ENCODE data around the gene SKIC2. TPM values are rescaled to one million over a fixed set of nuclear protein-coding genes. Genes with fewer than 3 reads are reported as not detected.
A peak's percentile ranks its signal among the peaks of the same experiment; 100 is the strongest.

SKIC2 gene
- total RNA-seq, 4 donors from 2014 or later = 47.1 to 83.1 (median 48.2) TPM

DNA sequence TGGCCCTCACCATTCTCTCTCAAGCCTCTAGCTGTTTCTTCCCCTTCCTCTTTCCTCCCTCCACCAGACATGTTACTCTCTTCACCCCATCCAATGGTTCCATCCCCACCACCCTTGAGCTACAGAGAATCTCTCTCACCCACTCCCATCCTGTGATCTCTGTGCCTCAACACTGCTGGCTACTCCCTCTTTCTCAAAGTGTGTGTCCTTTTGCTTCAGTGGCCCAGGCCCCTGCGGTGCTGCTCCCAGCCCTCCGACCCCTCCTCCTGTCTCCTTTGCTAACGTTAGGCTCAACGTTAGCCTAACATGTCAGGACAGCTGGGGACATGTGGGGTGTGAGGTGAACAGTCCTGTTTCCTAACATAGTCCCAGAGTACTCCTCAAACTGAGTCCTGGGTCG is 6.1 kb upstream of the SKIC2 start:
- Histone ChIP-seq H3K36me3 (peaks cover 7 to 68% (median 21%) of the 10 kb centered on the region in 3 donors), H3K4me3 (no peak overlapping the region), H3K4me1 (peaks cover 0 to 22% (median 6%) of the 10 kb centered on the region in 4 donors), H3K9me3 (no peaks in the 10 kb centered on the region), H3K27me3 (no peaks in the 10 kb centered on the region), H3K27ac (peak overlapping the region in 1 of 4 donors; percentile 65)
- WGBS, 2 donors = 75 to 79% methylated on average over 5 of the region's 5 CpGs
- no peak for DNase-seq (ENCODE audit: low spot score in 2 of 2)
- TF ChIP-seq POLR2A (IDR thresholded peaks at IDR 0.05) = no peak
- no peak for TF ChIP-seq EP300 (IDR thresholded peaks at IDR 0.05)
- TF ChIP-seq, protein P1, sequence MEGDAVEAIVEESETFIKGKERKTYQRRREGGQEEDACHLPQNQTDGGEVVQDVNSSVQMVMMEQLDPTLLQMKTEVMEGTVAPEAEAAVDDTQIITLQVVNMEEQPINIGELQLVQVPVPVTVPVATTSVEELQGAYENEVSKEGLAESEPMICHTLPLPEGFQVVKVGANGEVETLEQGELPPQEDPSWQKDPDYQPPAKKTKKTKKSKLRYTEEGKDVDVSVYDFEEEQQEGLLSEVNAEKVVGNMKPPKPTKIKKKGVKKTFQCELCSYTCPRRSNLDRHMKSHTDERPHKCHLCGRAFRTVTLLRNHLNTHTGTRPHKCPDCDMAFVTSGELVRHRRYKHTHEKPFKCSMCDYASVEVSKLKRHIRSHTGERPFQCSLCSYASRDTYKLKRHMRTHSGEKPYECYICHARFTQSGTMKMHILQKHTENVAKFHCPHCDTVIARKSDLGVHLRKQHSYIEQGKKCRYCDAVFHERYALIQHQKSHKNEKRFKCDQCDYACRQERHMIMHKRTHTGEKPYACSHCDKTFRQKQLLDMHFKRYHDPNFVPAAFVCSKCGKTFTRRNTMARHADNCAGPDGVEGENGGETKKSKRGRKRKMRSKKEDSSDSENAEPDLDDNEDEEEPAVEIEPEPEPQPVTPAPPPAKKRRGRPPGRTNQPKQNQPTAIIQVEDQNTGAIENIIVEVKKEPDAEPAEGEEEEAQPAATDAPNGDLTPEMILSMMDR (IDR thresholded peaks at IDR 0.05) = no peak

DNA sequence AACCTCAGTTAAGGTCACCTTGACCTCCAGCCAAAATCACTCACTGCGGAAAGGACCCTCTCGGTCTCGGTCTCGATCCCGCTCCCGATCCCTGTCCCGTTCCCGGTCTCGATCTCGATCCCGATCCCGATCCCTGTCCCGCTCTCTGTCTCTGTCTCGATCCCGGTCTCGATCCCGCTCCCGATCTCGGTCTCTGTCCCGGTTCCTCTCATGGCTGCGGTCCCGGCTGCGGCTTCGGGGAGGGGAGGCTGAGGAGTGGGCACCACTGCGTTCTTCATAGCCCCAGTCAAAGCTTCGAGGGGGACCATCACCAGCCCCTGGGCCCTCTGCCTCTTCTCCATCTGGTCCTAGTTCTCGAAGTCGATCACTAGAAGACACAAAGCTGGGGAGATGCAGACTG is 4.5 kb upstream of the SKIC2 start:
- Histone ChIP-seq H3K4me1 (peaks cover 0 to 32% (median 15%) of the 10 kb centered on the region in 4 donors), H3K36me3 (peaks cover 7 to 68% (median 21%) of the 10 kb centered on the region in 3 donors), H3K27me3 (no peaks in the 10 kb centered on the region), H3K9me3 (no peaks in the 10 kb centered on the region), H3K4me3 (no peak overlapping the region), H3K27ac (no peak overlapping the region)
- TF ChIP-seq POLR2A (IDR thresholded peaks at IDR 0.05) = no peak
- TF ChIP-seq, protein P1 (IDR thresholded peaks at IDR 0.05) = no peak
- TF ChIP-seq EP300 (IDR thresholded peaks at IDR 0.05) = no peak
- 96 to 98% methylated on average over 28 of the region's 28 CpGs for WGBS, 2 donors
- no peak for DNase-seq (ENCODE audit: low spot score in 2 of 2)

DNA sequence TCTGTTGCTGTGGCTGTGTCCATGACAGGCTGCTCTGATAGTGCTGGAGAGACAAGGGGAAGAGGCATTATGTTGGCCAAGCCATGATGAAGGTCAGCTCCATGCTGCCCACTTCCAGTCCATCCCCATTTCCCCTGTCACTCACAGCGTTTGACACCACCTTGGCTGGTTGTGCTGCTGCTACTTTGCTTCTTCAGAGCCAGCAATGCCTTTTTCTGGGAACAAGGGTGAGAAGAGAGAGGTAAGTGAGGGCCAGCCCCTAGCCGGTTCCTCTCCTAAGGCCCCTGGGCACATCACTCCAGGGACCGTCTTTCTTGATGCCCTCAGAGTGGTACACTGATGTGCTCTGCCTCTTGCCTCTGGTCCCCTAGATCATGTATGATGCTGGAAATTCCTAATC is 2.2 kb upstream of the SKIC2 start:
- Histone ChIP-seq H3K4me1 (peaks cover 0 to 35% (median 19%) of the 10 kb centered on the region in 4 donors), H3K9me3 (no peaks in the 10 kb centered on the region), H3K27me3 (no peaks in the 10 kb centered on the region), H3K36me3 (peaks cover 7 to 73% (median 25%) of the 10 kb centered on the region in 3 donors), H3K27ac (no peak overlapping the region), H3K4me3 (no peak overlapping the region)
- no peak for DNase-seq (ENCODE audit: low spot score in 2 of 2)
- TF ChIP-seq, protein P1 (IDR thresholded peaks at IDR 0.05) = no peak
- no peak for TF ChIP-seq POLR2A (IDR thresholded peaks at IDR 0.05)
- no peak for TF ChIP-seq EP300 (IDR thresholded peaks at IDR 0.05)
- 93% methylated on average over 3 of the region's 3 CpGs for WGBS, 2 donors

- no peaks in the 10 kb centered on the region for H3K27me3 ChIP-seq
- peak overlapping the region; percentile 75 to 97 (median 86) for H3K4me3 ChIP-seq
- 9 to 11% methylated on average over 11 of the region's 11 CpGs for WGBS, 2 donors
- no peaks in the 10 kb centered on the region for H3K9me3 ChIP-seq
- peak overlapping the region; percentile 64 to 95 (median 90) for H3K27ac ChIP-seq
- no peak for DNase-seq (ENCODE audit: low spot score in 2 of 2)
- H3K4me1 ChIP-seq = peaks cover 0 to 32% (median 19%) of the 10 kb centered on the region in 4 donors
- H3K36me3 ChIP-seq = peaks cover 7 to 73% (median 34%) of the 10 kb centered on the region in 3 donors
- TF ChIP-seq EP300 (IDR thresholded peaks at IDR 0.05) = no peak
- TF ChIP-seq POLR2A (IDR thresholded peaks at IDR 0.05) = no peak
- TF ChIP-seq, protein P1 (IDR thresholded peaks at IDR 0.05) = no peak
Measured at GRCh38 chr6:31958412-31958740, 599 bp upstream of the SKIC2 start.

DNA sequence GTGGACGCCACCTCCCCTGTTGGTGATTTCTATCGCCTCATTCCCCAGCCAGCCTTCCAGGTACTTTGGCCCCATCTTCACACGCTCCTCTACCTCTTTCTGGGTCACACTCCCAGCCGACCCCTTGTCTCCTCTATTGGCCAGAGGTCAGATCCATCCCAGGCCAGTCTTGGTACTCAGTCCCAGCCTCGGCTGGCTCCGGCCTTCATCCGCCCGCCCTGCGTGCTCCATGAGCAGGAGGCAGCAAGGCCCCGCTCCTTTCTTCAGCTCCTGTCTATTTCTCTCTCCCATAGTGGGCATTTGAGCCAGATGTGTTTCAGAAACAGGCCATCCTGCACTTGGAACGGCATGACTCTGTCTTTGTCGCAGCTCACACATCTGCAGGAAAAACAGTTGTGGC is 2.6 kb downstream of the SKIC2 start:
- Histone ChIP-seq H3K27me3 (no peaks in the 10 kb centered on the region), H3K36me3 (peaks cover 3 to 74% (median 44%) of the 10 kb centered on the region in 3 donors), H3K4me3 (no peak overlapping the region), H3K4me1 (peaks cover 0 to 32% (median 19%) of the 10 kb centered on the region in 4 donors), H3K27ac (no peak overlapping the region), H3K9me3 (no peaks in the 10 kb centered on the region)
- DNase-seq (ENCODE audit: low spot score in 2 of 2) = no peak
- WGBS, 2 donors = 92 to 95% methylated on average over 12 of the region's 12 CpGs
- no peak for TF ChIP-seq EP300 (IDR thresholded peaks at IDR 0.05)
- TF ChIP-seq, protein P1 (IDR thresholded peaks at IDR 0.05) = no peak
- no peak for TF ChIP-seq POLR2A (IDR thresholded peaks at IDR 0.05)

Data from tibial nerve (tissue), 4 donors.